Gastrocnemius medialis (tissue), 4 donors: Measurements from ENCODE around the gene TANC2. TPM values are rescaled to one million over a fixed set of nuclear protein-coding genes. Genes with fewer than 3 reads are reported as not detected.

Experiments used
- ATAC-seq, 2 donors: fragments of 150-250 bp; one replicate each; pipeline ENCODE4 v1.9.1; 2016
- DNase-seq, 2 donors: peaks; one replicate each; pipeline ENCODE4 v3.0.0-alpha.2; 2019
- H3K27ac ChIP-seq, 4 donors: fragments of 200-600 bp; sonication (generic); 1 replicate in 1 of 4; 2 replicates in 3 of 4; pipeline ENCODE4 v1.5.1; 2016 to 2018; ENCODE audit warnings: mild to moderate bottlenecking in 2 of 4, moderate library complexity in 1 of 4
- H3K27me3 ChIP-seq, 3 donors: fragments of 200-600 bp; sonication (generic) in 2 of 3; 1 replicate in 1 of 3; 2 replicates in 2 of 3; pipeline versions ENCODE4 v1.5.1 to v1.6.0; 2016 to 2019; ENCODE audit warnings: mild to moderate bottlenecking in 1 of 3, moderate library complexity in 1 of 3
- H3K36me3 ChIP-seq, 2 donors: fragments of 200-600 bp; sonication (generic) in 1 of 2; one replicate each; pipeline ENCODE4 v1.5.1; 2017 to 2018
- H3K4me1 ChIP-seq, 2 donors: fragments of 200-600 bp; sonication (generic) in 1 of 2; one replicate each; pipeline ENCODE4 v1.5.1; 2016 to 2017; ENCODE audit warnings: mild to moderate bottlenecking in 2 of 2
- H3K4me3 ChIP-seq, 4 donors: fragments of 200-600 bp; sonication (generic) in 3 of 4; 1 replicate in 1 of 4; 2 replicates in 3 of 4; pipeline ENCODE4 v1.5.1; 2016 to 2019; ENCODE audit warnings: mild to moderate bottlenecking in 2 of 4
- H3K9me3 ChIP-seq, 3 donors: fragments of 200-600 bp; sonication (generic) in 2 of 3; 1 replicate in 1 of 3; 2 replicates in 2 of 3; pipeline ENCODE4 v1.5.1; 2016 to 2019
- POLR2A ChIP-seq, 2 donors: fragments of 450-650 bp; IDR thresholded peaks; one replicate each; pipeline ENCODE4 v1.6.1; 2017; ENCODE audit warnings: antibody characterized with exemption in 2 of 2, mild to moderate bottlenecking in 2 of 2, moderate library complexity in 2 of 2
- in situ Hi-C, 4 donors: fragments of 200-750 bp; cut with MboI; loops; one replicate each; pipeline versions ENCODE4 v1.15.0 to v1.8.0; 2017; ENCODE audit warnings: low sequenced_read_pairs in 4 of 4
- intact Hi-C: fragments of 100-400 bp; cut with DNase I; formaldehyde crosslinking; loops from one replicate; pipeline ENCODE4 v1.15.1; 2023; ENCODE audit warnings: low total_unique reads
- total RNA-seq, 4 donors: library from RNA; depleted of rRNA; stranded (reverse); fragments of >200 nt; gene quantifications; one replicate each; pipeline versions ENCODE4 v1.1.0 to v1.2.3, GENCODE V29; 2016
- TF ChIP-seq, protein P1 (sequence below), 5 experiments: fragments of 450-650 bp in 3 of 5; fragments of 200-600 bp in 2 of 5; sonication (generic) in 2 of 5; IDR thresholded peaks in 4 of 5; conservative IDR thresholded peaks in 1 of 5; 1 replicate in 4 of 5; 2 replicates in 1 of 5; pipeline ENCODE4 v1.5.1; 2016 to 2019; ENCODE audit warnings: antibody characterized with exemption in 5 of 5, mild to moderate bottlenecking in 3 of 5, moderate library complexity in 3 of 5

TANC2 gene
- total RNA-seq, 4 donors from 2014 or later: 1.9 to 7.1 (median 4.9) TPM

DNA sequence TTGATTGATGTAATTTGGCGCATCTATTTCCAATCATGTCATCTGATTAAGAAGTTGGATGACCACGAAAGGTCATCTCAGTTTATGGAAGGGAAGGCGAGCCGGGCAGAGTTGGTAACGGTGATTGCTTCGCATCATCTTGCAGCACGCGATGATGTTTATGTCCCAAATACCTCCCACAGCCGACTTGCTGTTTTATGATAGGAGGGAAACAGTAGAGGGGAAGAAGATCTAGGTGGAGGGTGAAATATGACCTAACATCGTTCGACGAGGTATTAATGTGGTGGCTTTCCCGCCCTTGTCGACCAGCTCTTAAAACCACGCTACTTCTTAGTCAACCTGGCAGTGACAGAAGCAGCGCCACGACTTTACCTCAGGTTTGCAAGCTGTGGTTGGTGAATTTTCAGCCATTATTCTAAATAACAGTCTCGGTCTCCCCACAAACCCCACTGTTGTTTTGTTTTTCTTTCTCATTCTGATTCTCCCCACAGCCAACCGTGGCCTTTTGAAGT, 805 bp upstream of the TANC2 start:
- Histone ChIP-seq H3K4me1 (peaks cover 7 to 12% of the 10 kb centered on the region in 2 donors), H3K27ac (peak overlapping the region; percentile 68 to 80 (median 74)), H3K9me3 (no peaks in the 10 kb centered on the region), H3K36me3 (no peaks in the 10 kb centered on the region), H3K4me3 (peak overlapping the region; percentile 58 to 75 (median 66)), H3K27me3 (no peaks in the 10 kb centered on the region)
- ATAC-seq: peak; percentile 6 to 7
- in situ Hi-C loops: loop anchor here in 3 of 4 donors (5.0 to 25.0 kb wide), 3 partner anchors 103 to 263 kb away; no protein-coding TSS in a partner anchor
- TF ChIP-seq, protein P1, sequence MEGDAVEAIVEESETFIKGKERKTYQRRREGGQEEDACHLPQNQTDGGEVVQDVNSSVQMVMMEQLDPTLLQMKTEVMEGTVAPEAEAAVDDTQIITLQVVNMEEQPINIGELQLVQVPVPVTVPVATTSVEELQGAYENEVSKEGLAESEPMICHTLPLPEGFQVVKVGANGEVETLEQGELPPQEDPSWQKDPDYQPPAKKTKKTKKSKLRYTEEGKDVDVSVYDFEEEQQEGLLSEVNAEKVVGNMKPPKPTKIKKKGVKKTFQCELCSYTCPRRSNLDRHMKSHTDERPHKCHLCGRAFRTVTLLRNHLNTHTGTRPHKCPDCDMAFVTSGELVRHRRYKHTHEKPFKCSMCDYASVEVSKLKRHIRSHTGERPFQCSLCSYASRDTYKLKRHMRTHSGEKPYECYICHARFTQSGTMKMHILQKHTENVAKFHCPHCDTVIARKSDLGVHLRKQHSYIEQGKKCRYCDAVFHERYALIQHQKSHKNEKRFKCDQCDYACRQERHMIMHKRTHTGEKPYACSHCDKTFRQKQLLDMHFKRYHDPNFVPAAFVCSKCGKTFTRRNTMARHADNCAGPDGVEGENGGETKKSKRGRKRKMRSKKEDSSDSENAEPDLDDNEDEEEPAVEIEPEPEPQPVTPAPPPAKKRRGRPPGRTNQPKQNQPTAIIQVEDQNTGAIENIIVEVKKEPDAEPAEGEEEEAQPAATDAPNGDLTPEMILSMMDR (IDR thresholded peaks at IDR 0.05 in 4 of 5, conservative IDR thresholded peaks at IDR 0.05 in 1 of 5): no peak
- no peak for TF ChIP-seq POLR2A (IDR thresholded peaks at IDR 0.05)
- intact Hi-C loops: no loop called here
- no peak for DNase-seq

DNA sequence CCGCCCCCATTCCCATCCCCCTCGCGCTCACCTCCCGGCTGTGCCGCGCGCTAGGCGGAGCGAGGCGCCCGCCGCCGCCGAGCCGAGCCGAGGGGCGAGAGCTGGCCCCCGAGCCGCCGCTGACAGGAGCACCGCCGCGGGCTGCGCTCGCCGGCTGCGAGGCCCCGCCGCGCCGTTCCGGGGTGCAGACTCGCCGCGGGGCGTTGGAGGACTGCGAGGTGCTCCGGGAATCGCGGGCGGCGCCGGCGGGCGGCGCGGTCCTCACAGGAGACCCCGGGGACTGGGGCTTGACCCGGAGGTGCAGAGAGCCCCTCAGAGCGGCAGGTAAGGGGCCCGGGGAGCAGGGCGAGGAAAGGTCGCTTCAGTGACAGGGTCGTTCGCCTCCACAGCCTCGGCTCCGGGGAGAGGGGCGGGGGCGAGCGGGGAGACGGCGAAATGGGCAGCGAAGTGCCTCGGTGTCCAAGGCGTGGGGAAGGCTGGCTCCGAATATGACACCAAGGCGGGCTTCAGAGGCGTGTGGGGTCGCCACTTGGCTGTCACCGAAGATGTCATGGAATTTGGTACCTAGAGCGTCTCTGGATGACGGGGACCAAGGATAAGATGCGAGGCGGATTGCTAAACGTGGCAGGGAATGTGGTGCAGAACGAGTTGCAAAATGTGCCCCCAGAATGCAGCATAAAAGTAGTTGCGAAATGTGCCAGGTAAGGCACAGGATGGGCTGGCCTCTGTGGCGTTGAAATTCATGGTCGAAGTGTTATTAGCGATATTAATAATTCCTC, 580 bp downstream of the TANC2 start:
- no peaks in the 10 kb centered on the region for H3K9me3 ChIP-seq
- intact Hi-C loops: no loop called here
- H3K36me3 ChIP-seq: no peaks in the 10 kb centered on the region
- no peak for TF ChIP-seq POLR2A (IDR thresholded peaks at IDR 0.05)
- TF ChIP-seq, protein P1 (IDR thresholded peaks at IDR 0.05 in 4 of 5, conservative IDR thresholded peaks at IDR 0.05 in 1 of 5): no peak
- peak overlapping the region; percentile 73 to 84 (median 75) for H3K4me3 ChIP-seq
- H3K27ac ChIP-seq: peak overlapping the region; percentile 56 to 70 (median 64)
- H3K4me1 ChIP-seq: peaks cover 7 to 12% of the 10 kb centered on the region in 2 donors
- peak; percentile 65 to 78 for ATAC-seq
- no peak for DNase-seq
- H3K27me3 ChIP-seq: no peaks in the 10 kb centered on the region
- in situ Hi-C loops: loop anchor here in 3 of 4 donors (5.0 to 25.0 kb wide), 3 partner anchors 104 to 264 kb away; no protein-coding TSS in a partner anchor

DNA sequence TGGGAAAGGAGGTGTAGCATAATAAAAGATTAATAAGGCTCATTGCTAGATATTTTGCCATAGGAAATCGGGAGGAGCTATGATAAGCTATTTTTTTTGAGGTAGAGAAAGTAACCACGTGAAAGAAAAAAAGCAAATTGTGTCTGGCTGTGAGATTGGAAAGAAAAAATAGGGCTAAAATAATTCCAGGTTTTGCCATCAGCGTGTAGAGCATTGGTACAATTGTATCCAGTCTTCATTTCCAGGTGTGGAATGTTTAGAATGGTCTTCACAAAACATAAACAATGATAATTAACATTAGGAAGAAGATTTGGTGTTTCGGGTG, 1.1 kb downstream of the TANC2 start:
- no peaks in the 10 kb centered on the region for H3K36me3 ChIP-seq
- peaks cover 7 to 12% of the 10 kb centered on the region in 2 donors for H3K4me1 ChIP-seq
- H3K4me3 ChIP-seq: peak overlapping the region; percentile 73 to 84 (median 75)
- no peaks in the 10 kb centered on the region for H3K9me3 ChIP-seq
- H3K27me3 ChIP-seq: no peaks in the 10 kb centered on the region
- ATAC-seq (no peak), DNase-seq (no peak)
- intact Hi-C loops (no loop called here), in situ Hi-C loops (loop anchor here in 3 of 4 donors (5.0 to 25.0 kb wide), 3 partner anchors 105 to 265 kb away; no protein-coding TSS in a partner anchor)
- H3K27ac ChIP-seq: no peak overlapping the region
- TF ChIP-seq POLR2A (IDR thresholded peaks at IDR 0.05): no peak
- TF ChIP-seq, protein P1 (IDR thresholded peaks at IDR 0.05 in 4 of 5, conservative IDR thresholded peaks at IDR 0.05 in 1 of 5): no peak

DNA sequence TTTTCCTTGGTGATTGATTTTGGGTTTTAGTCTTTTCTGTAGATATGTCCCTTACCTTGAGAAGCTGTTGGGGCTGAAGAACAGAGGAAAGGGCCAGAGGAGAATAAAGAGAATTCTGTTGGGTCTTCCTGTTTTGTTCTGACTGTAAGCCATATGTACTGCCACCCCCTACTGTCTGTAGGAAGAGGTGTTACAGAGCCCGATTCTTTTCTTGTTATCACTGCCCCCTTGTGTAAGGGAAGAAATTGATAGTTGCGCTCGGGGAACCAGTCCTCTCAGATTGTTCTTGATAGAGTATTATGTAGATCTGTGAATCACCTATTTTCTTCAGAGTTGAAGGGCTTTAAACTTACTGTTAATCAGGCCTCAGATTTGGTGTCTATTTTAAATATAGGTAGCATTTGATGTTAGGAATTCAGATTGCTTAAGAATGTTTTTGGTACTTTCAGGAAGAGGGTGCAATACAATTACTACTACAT, 2.4 kb downstream of the TANC2 start:
- intact Hi-C loops: loop anchor here (1.0 kb wide), 1 partner anchor 265 kb away; no protein-coding TSS in a partner anchor
- ATAC-seq (no peak), DNase-seq (no peak)
- Histone ChIP-seq H3K4me1 (peaks cover 7 to 12% of the 10 kb centered on the region in 2 donors), H3K4me3 (no peak overlapping the region), H3K27me3 (no peaks in the 10 kb centered on the region), H3K27ac (no peak overlapping the region), H3K36me3 (no peaks in the 10 kb centered on the region), H3K9me3 (no peaks in the 10 kb centered on the region)
- in situ Hi-C loops: loop anchor here in 3 of 4 donors (5.0 to 25.0 kb wide), 3 partner anchors 106 to 266 kb away; no protein-coding TSS in a partner anchor
- TF ChIP-seq, protein P1 (IDR thresholded peaks at IDR 0.05 in 4 of 5, conservative IDR thresholded peaks at IDR 0.05 in 1 of 5): peak; percentile 22 to 62 (median 47)
- TF ChIP-seq POLR2A (IDR thresholded peaks at IDR 0.05): no peak
